ENCODE measurements around the gene RHOBTB1. TPM values are rescaled to one million over a fixed set of nuclear protein-coding genes. Genes with fewer than 3 reads are reported as not detected.

The RHOBTB1 gene
- total and polyA plus RNA-seq, 4 donors: 2.7 to 11.8 (median 4.9) TPM

- no peaks in the 10 kb centered on the region for H3K27me3 ChIP-seq (ENCODE audit: control insufficient read depth in 4 of 4, insufficient read depth in 4 of 4, low read length in 3 of 4)
- H3K36me3 ChIP-seq (ENCODE audit: control insufficient read depth in 4 of 4, insufficient read depth in 3 of 4, low read depth in 1 of 4, low read length in 3 of 4): no peaks in the 10 kb centered on the region
- H3K4me3 ChIP-seq (ENCODE audit: low read depth in 1 of 3, low read length in 3 of 3): no peak overlapping the region
- no peak overlapping the region for H3K9ac ChIP-seq (ENCODE audit: low read depth in 1 of 2, low read length in 2 of 2)
- no peaks in the 10 kb centered on the region for H3K9me3 ChIP-seq (ENCODE audit: control insufficient read depth in 4 of 4, low read length in 3 of 4)
- no peak for TF ChIP-seq RXRA (IDR thresholded peaks at IDR 0.05)
- no peak for TF ChIP-seq ATF3 (IDR thresholded peaks at IDR 0.05)
- no peak for TF ChIP-seq GABPA (IDR thresholded peaks at IDR 0.05 in 1 of 2, conservative IDR thresholded peaks at IDR 0.05 in 1 of 2)
- no peak for TF ChIP-seq SP1 (IDR thresholded peaks at IDR 0.05)
- no peak for TF ChIP-seq HNF4A (conservative IDR thresholded peaks at IDR 0.05)
- no peak for TF ChIP-seq ZBTB33 (IDR thresholded peaks at IDR 0.05)
- no peak for TF ChIP-seq MAX (IDR thresholded peaks at IDR 0.05)
- TF ChIP-seq HNF4G (IDR thresholded peaks at IDR 0.05): no peak
- TF ChIP-seq JUND (IDR thresholded peaks at IDR 0.05): no peak
- no peak for TF ChIP-seq EGR1 (IDR thresholded peaks at IDR 0.05; ENCODE audit: low read depth in 2 of 2)
- no peak for TF ChIP-seq CTCF (IDR thresholded peaks at IDR 0.05; ENCODE audit: low read depth, low read length, missing input control)
- no peak for TF ChIP-seq FOXA1 (IDR thresholded peaks at IDR 0.05)
- TF ChIP-seq REST (IDR thresholded peaks at IDR 0.05): no peak
- no peak for TF ChIP-seq YY1 (IDR thresholded peaks at IDR 0.05)
- no peak for TF ChIP-seq RAD21 (IDR thresholded peaks at IDR 0.05)
- no peak for TF ChIP-seq FOXA2 (IDR thresholded peaks at IDR 0.05)
- TF ChIP-seq TAF1 (conservative IDR thresholded peaks at IDR 0.05): no peak
- no peak for TF ChIP-seq NR2F2 (IDR thresholded peaks at IDR 0.05)
- H3K27ac ChIP-seq (ENCODE audit: low read depth in 1 of 2, low read length in 2 of 2): no peak overlapping the region
- H3K4me1 ChIP-seq (ENCODE audit: control insufficient read depth in 4 of 4, insufficient read depth in 4 of 4, low read length in 3 of 4): no peaks in the 10 kb centered on the region
- no peak for DNase-seq (ENCODE audit: low spot score)
- 91% methylated on average over 1 of the region's 1 CpG for WGBS
Observed at GRCh38 chr10:60990663-60991062, 46.7 kb upstream of the RHOBTB1 start.

Measured in liver (tissue), 9 donors.